HuH-7 (cell line): ENCODE data around the gene PPEF1.
"Not testable (repeated sequence)": the region's sequence is repeated elsewhere in the genome, so short reads cannot be mapped to it uniquely, and the experiment has no call there.

Experiments used
- DNase-seq: peaks from one replicate; pipeline ENCODE4 v3.0.0; 2011; ENCODE audit warnings: low spot score

The PPEF1 gene

GRCh38 chrX:18797141-18797540 lies 89.7 kb downstream of the PPEF1 start:
- no peak for DNase-seq

DNA sequence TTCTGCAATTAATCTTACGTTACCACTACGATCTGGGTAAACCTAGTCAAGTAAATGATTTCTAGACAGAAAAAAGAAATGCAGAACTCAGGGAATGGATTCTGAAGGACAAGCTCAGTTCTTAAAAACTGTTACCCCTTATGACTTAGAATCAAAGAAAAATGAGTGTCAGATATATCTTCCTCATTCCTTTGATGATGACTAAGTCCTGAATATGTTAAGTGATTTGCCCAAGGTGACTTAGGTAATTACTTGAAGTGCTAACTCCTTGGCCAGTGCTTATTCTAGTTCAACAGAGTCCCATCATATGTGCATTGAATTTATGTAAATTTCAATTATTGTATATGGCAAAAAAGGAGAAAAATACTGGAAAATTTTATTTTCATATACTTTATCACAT lies 92.5 kb downstream of the PPEF1 start:
- DNase-seq, result no peak

GRCh38 chrX:18809641-18810040 lies 102.2 kb downstream of the PPEF1 start:
- no peak for DNase-seq

DNA sequence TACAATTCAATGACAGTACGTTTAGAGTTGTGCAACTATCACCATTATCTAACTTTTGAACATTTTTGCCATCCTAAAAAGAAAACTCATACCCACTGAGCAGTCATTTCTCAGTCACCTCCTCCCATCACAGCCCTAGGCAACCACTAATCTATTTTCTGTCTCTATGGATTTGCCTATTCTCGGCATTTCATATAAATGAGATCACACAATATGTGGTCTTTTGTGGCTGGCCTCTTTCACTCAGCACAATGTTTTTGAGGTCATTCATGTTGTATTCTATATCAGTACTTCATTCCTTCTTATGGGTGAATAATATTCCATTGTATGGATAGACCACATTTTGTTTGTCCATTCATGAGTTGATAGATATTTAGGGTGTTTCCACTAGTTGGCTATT lies 103.0 kb downstream of the PPEF1 start:
- no peak for DNase-seq

DNA sequence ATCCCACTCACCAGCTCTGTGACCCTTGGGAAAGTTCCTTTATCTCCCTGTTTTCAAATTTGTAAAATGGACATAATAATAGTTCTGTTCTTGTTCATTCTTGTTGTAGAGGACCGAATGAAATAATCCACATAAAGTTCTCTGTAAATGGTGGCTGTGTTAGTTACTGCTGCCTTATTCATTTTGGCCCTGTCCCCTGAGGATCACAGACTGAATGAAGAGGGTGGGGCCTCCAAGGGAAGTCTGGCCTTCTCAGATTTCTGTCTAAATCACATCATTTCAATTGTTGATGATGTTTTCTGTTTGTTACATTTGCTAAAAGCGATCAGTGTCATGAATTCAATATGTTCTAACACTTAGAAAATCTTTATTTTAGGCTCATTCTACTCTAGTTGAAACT lies 117.9 kb downstream of the PPEF1 start:
- no peak for DNase-seq

DNA sequence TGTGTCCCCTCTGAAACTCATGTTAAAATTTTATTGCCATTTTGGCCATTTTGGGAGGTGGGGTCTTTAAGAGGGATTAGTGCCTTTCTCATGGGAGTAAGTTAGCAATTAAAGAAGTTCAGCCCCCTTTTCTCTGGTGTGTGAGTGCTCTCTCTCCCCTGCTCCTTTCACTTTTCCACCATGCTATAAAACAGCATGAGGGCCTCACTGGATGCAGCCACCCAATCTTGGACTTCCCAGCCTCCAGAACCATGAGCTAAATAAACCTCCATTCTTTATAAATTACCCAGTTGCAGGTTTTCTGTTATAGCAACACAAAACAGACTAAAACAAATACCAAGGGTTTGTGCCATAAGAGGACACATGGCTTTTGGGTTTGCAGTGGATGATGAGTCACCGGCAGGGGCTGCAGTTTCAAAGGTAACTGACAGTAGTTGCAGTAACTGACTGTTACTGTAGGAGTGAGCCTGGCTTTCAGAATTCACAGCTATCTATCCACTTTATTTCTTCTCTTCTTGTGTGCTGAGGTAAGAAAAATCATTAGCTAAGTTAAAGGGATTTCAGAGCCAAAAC lies 121.5 kb downstream of the PPEF1 start:
- DNase-seq, result no peak

DNA sequence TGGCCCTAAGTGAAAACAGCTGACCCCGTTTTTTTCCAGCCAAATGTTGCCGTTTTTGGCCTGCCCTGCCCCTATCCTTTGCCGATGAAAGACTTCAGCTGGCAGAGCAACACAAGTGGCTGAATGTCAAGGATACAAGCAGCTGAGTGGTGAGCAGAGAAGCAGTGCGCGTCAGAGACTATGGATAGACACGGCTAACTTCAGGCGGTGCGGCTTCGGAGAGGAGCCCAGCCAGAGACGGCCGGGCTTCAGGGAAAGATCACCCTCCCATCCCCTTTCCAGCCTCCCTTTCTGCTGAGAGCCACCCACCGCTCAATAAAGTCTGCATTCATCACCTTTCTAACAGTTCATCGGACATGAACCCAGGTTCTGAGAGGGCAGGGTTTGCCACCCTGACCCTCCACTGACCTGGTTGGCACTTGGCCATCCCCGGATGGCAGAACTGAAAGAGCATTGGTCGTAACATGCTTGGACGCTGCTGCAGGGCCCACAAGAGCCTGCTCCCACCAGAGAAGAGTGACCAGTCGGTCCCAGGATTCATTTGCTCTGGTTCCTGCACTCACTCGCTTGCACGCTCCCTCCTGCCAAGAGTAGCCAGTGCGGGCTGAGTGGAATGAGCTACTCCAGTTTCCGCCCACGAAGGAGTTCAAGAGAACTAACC lies 125.8 kb downstream of the PPEF1 start:
- no peak for DNase-seq

GRCh38 chrX:18847901-18848300 lies 140.5 kb downstream of the PPEF1 start:
- DNase-seq, result not testable (repeated sequence)

DNA sequence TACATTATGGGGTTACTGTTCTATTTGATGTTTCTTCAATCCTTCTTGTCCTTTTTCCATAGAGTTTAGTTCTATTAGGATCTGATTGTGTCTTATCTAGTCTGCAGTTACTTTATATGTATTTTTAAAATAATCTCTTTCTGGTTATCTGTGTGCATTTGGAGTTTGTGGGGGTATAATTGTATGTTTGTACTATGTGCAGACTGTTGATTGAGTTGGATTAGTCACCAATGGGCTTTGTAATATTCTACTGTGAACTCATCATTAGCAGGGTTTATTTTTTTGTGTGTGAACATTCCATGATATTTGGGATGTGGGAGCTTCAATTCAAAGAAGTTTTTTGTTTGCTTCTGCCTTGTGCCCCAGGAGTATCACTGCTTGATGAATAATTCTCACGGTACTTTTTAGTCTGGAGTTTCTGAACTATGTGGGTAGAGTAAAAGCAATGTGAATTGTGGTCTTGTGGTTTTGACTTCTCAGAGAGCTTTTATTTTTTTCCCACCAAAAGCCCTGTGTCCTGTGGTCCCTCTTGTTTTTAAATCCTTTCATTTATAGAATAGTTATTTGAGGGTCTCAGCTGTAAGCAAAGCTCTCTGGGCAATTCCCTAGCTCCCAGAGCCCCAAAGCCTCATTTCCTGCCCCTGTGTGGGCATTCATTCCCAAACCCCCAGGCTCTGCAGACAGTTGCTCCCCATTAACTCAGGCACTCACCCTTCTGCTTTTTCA lies 148.6 kb downstream of the PPEF1 start:
- DNase-seq, result no peak

DNA sequence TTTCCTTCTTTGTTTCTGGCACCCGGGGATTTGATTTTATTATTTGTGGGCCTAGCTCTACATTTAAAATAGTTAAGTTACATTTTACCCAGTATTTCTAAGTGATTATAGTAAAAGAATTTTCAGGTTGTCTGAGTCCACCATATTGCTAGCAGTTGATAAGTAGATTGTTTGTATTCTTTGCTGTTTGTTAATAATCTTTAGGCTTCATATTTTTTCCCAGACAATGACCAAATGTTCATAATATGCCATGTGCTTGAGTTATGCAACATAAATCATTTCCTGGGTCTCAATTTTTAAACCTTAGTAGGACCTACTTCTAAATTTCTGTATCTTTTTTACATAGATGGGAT lies 149.2 kb downstream of the PPEF1 start:
- no peak for DNase-seq

- no peak for DNase-seq
Measured at GRCh38 chrX:18861511-18861910, 154.1 kb downstream of the PPEF1 start.

GRCh38 chrX:18864390-18864920 lies 157.0 kb downstream of the PPEF1 start:
- no peak for DNase-seq

GRCh38 chrX:18871161-18871890 lies 163.9 kb downstream of the PPEF1 start:
- no peak for DNase-seq

DNA sequence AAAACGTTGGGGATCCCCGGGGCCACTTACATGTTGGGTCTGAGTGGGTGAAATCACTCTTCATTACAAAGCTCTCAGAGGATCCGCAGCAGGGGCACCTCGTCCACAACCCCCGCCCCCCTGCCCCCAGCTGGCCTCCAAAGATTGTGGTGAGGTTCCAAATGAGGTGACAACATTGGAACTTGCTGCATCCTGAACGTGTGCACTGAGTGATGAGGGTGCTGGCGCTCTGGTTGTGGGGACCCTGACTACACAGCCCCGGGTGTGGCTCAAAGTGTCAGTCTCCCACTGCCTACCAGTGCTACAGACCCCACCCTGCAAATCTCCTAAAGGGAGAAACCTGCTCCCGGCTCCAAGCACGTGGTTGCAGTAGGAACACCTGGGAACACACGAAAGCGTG lies 164.5 kb downstream of the PPEF1 start:
- no peak for DNase-seq

- no peak for DNase-seq
Measured at GRCh38 chrX:18872621-18873020, 165.2 kb downstream of the PPEF1 start.

GRCh38 chrX:18873189-18873791 lies 165.8 kb downstream of the PPEF1 start:
- no peak for DNase-seq

GRCh38 chrX:18873836-18874235 lies 166.4 kb downstream of the PPEF1 start:
- no peak for DNase-seq

DNA sequence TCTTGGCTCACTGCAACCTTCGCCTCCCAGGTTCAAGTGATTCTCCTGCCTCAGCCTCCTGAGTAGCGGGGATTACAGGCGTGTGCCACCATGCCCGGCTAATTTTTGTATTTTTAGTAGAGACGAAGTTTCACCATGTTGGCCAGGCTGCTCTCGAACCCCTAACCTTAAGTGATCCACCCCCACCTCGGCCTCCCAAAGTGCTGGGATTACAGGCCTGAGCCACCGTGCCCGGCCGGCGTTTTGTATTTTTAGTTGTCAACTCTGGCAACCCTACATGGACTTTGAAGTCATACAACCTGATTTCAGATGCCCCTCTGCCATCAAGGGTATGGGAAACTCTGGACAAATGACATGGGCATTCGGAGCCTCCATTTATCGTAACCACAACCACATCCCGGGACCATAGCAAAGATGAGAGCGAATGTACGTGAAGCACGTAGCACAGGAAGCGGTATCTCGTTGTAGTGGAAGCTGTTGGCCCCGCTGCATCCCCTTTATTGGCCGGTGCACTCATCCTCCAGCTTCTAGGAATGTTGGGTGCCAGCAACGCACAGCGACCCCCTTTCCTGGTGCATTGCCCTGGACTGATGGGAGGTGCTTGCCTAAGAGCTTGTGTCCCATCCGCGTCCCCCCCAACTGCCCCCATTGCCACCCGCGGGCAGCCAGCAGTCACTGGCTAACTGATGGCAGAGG lies 167.3 kb downstream of the PPEF1 start:
- DNase-seq, result no peak

DNA sequence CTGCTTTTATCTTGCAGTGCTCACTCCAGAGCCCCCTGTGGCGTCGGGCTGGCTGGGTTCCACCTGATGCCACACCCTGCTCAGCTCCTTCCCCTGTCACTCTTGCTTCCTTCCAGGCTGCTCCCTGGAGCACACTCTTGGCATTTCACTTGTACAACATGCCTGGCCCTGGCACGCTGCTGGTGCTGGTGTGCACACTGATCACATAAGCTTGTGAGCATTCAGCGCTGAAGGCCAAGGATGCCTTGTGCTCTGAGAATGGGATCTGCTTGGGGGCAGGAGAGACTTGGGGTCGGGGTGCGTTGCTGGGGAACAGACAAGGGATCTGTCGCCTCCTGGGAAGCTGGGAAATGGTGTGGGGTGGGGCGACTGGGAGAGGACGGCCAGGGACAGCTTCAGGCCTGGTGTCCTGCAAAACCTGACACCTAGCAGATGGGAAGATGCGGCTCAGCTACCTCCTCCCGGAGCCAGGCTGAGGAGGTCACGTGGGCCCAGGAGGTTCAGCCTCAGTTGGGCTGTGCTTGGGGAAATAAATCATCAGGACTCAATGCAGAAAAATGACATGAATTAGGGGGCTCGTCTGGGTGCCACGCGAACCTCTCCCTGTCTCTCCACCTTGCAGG lies 167.9 kb downstream of the PPEF1 start:
- DNase-seq, result no peak

GRCh38 chrX:18877469-18877868 lies 170.0 kb downstream of the PPEF1 start:
- DNase-seq, result no peak
